A549 (cell line): Measurements from ENCODE around the gene FXYD2. TPM values are rescaled to one million over a fixed set of nuclear protein-coding genes. Genes with fewer than 3 reads are reported as not detected.

ENCODE experiments used
- ATAC-seq, 2 experiments: fragments of 200-7000 bp in 1 of 2; fragments of >200 bp in 1 of 2; cut with Nextera tagmentation in 1 of 2; cut with Tn5 transposase in 1 of 2; 3 replicates each; pipeline versions ENCODE4 v1.8.0 to v1.9.1; 2018 to 2020; ENCODE audit warnings: mild to moderate bottlenecking in 1 of 2, moderate library complexity in 1 of 2
- CTCF ChIA-PET: fragments of 300-600 bp; sonication (Branson Sonifier 250); formaldehyde crosslinking; extraction: SDS; loops from one replicate; lab custom pipeline; 2021; ENCODE audit warnings: antibody characterized with exemption, inconsistent platforms; lab: Yijun Ruan, JAX
- POLR2A ChIA-PET: fragments of 350-600 bp; formaldehyde crosslinking; extraction: SDS; loops from one replicate; lab custom pipeline; 2021; ENCODE audit warnings: antibody characterized with exemption, inconsistent platforms; lab: Yijun Ruan, JAX
- DNase-seq, 2 experiments: peaks; one replicate each; pipeline versions ENCODE4 v3.0.0 to v3.0.0-alpha.2; 2011 to 2016; ENCODE audit warnings: low read depth in 1 of 2, low spot score in 1 of 2
- FAIRE-seq: peaks from 2 replicates; lab custom pipeline; 2011; peaks lifted over from hg19 to GRCh38; lab: Jason Lieb, UNC
- H3K27ac ChIP-seq, 2 experiments: fragments of >200 bp; sonication (Bioruptor Twin); formaldehyde crosslinking; 3 replicates each; pipeline ENCODE4 v1.5.1; 2016 to 2017
- H3K4me1 ChIP-seq: fragments of >200 bp; sonication (Bioruptor Twin); formaldehyde crosslinking; 3 replicates; pipeline ENCODE4 v1.6.1; 2016
- H3K4me2 ChIP-seq: fragments of >200 bp; sonication (Bioruptor Twin); formaldehyde crosslinking; 3 replicates; pipeline ENCODE4 v1.6.1; 2016
- H3K4me3 ChIP-seq: fragments of >200 bp; sonication (Bioruptor Twin); formaldehyde crosslinking; 3 replicates; pipeline ENCODE4 v1.5.1; 2016
- H3K9me3 ChIP-seq: fragments of >200 bp; sonication (Bioruptor Twin); formaldehyde crosslinking; 3 replicates; pipeline ENCODE4 v1.6.1; 2016
- CEBPB ChIP-seq, 2 experiments: fragments of >200 bp in 1 of 2; sonication (Bioruptor Twin) in 1 of 2; formaldehyde crosslinking in 1 of 2; IDR thresholded peaks; 2 replicates each; pipeline ENCODE4 v1.6.1; 2012 to 2016
- CHD4 ChIP-seq: fragments of 200-600 bp; sonication (generic); IDR thresholded peaks from 2 replicates; pipeline ENCODE4 v1.6.1; 2016; ENCODE audit warnings: antibody characterized with exemption, mild to moderate bottlenecking, borderline replicate concordance
- EHMT2 ChIP-seq: fragments of 200-600 bp; sonication (generic); IDR thresholded peaks from 2 replicates; pipeline ENCODE4 v1.6.1; 2016; ENCODE audit warnings: antibody characterized with exemption, low read depth, mild to moderate bottlenecking, moderate library complexity
- FOSB ChIP-seq: fragments of 250-450 bp; sonication (Bioruptor Pico); IDR thresholded peaks from 2 replicates; pipeline ENCODE4 v1.5.0; 2020; ENCODE audit warnings: mild to moderate bottlenecking, moderate library complexity
- HDAC2 ChIP-seq: fragments of 200-600 bp; sonication (generic); IDR thresholded peaks from 2 replicates; pipeline ENCODE4 v1.6.1; 2016
- JUN ChIP-seq, 2 experiments: fragments of >200 bp; sonication (Bioruptor Twin); formaldehyde crosslinking; IDR thresholded peaks; 2 replicates in 1 of 2; 3 replicates in 1 of 2; pipeline ENCODE4 v1.6.1; 2016 to 2017
- MAZ ChIP-seq: fragments of 150-350 bp; IDR thresholded peaks from 2 replicates; pipeline ENCODE4 v1.6.1; 2014; ENCODE audit warnings: antibody characterized with exemption, low read depth, low read length, borderline replicate concordance
- MYC ChIP-seq: IDR thresholded peaks from 2 replicates; pipeline ENCODE4 v1.6.1; 2012; ENCODE audit warnings: mild to moderate bottlenecking, inconsistent platforms, low read length, improper control_type of control experiment, borderline replicate concordance
- NFE2L2 ChIP-seq: fragments of 150-350 bp; conservative IDR thresholded peaks from 2 replicates; pipeline ENCODE4 v1.6.1; 2014; ENCODE audit warnings: low read length
- NR3C1 ChIP-seq: fragments of >200 bp; sonication (Bioruptor Twin); formaldehyde crosslinking; IDR thresholded peaks from 3 replicates; pipeline ENCODE4 v1.6.1; 2017
- RFX5 ChIP-seq: fragments of 450-650 bp; IDR thresholded peaks from 2 replicates; pipeline ENCODE4 v1.7.1; 2014; ENCODE audit warnings: antibody characterized with exemption, mild to moderate bottlenecking, moderate library complexity
- RNF2 ChIP-seq: fragments of 200-600 bp; sonication (generic); IDR thresholded peaks from 2 replicates; pipeline ENCODE4 v1.6.1; 2016; ENCODE audit warnings: low read depth, mild to moderate bottlenecking, antibody characterized with exemption, moderate library complexity, borderline replicate concordance
- SMC3 ChIP-seq: fragments of >200 bp; sonication (Bioruptor Twin); formaldehyde crosslinking; IDR thresholded peaks from 3 replicates; pipeline ENCODE4 v1.6.1; 2018; ENCODE audit warnings: inconsistent platforms
- ZNF302 ChIP-seq: fragments of 250-450 bp; sonication (Bioruptor Pico); IDR thresholded peaks from 2 replicates; pipeline ENCODE4 v1.9.0; 2021; ENCODE audit warnings: inconsistent platforms, mild to moderate bottlenecking, moderate library complexity
- ZSCAN20 ChIP-seq: fragments of 250-450 bp; sonication (Bioruptor Pico); IDR thresholded peaks from 2 replicates; pipeline ENCODE4 v1.8.0; 2022; ENCODE audit warnings: mild to moderate bottlenecking, moderate library complexity
- WGBS: methylation state at CpG from one replicate; pipeline ENCODE4 v1.1.6; 2017; ENCODE audit errors: missing lambda C conversion rate; 5-methylcytosine and 5-hydroxymethylcytosine counted together
- polyA plus RNA-seq, 4 experiments: library from polyadenylated mRNA; depleted of rRNA in 3 of 4; stranded (reverse); fragments of >200 nt; fragmentation: RNase III in 1 of 4; extraction: RNeasy Plus Mini Kit Qiagen cat#74134 plus additional on column Dnase treatment in 1 of 4; gene quantifications; 2 replicates in 3 of 4; 3 replicates in 1 of 4; pipeline ENCODE4 v1.2.3, GENCODE V29; 2011 to 2017
- TF ChIP-seq, protein P1 (sequence below): fragments of 250-450 bp; sonication (Bioruptor Pico); IDR thresholded peaks from 2 replicates; pipeline ENCODE4 v1.5.0; 2021; ENCODE audit warnings: mild to moderate bottlenecking, moderate library complexity, borderline replicate concordance
- TF ChIP-seq, protein P2 (sequence below): fragments of 450-650 bp; IDR thresholded peaks from 2 replicates; pipeline ENCODE4 v1.6.1; 2014; ENCODE audit warnings: antibody characterized with exemption
- TF ChIP-seq, protein P3 (sequence below): fragments of >200 bp; sonication (Bioruptor Twin); formaldehyde crosslinking; IDR thresholded peaks from 3 replicates; pipeline ENCODE4 v1.6.1; 2016

The FXYD2 gene
- polyA plus RNA-seq, 2 of the 4 experiments (the other 2 are of a cell fraction) = 25.9 to 55.6 TPM

DNA sequence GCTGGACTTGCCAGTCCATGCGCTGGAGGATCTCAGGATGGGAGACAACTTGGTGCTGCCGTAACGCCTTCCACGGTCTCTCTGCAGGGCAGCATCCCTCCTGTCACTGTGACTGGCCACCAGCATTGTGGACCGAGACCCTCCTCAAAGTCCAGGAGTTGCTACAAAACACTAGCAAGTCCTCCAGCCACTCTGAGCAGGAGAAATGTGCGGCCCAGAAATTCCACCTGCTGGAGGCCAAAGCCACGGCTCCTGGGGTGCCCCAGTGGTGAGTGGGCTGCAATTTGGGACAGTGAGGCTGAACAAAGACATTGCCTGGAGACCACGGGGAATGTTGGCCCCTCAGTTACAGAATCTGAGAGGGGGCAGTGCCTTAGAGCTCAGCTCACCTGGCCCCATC lies 20.6 kb downstream of the FXYD2 start (continued):
- TF ChIP-seq, protein P1, sequence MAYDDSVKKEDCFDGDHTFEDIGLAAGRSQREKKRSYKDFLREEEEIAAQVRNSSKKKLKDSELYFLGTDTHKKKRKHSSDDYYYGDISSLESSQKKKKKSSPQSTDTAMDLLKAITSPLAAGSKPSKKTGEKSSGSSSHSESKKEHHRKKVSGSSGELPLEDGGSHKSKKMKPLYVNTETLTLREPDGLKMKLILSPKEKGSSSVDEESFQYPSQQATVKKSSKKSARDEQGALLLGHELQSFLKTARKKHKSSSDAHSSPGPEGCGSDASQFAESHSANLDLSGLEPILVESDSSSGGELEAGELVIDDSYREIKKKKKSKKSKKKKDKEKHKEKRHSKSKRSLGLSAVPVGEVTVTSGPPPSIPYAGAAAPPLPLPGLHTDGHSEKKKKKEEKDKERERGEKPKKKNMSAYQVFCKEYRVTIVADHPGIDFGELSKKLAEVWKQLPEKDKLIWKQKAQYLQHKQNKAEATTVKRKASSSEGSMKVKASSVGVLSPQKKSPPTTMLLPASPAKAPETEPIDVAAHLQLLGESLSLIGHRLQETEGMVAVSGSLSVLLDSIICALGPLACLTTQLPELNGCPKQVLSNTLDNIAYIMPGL = no peak
- no peak for TF ChIP-seq ZSCAN20 (CRISPR knock-in tag)
- TF ChIP-seq RNF2 = no peak
- TF ChIP-seq NFE2L2 = no peak
- TF ChIP-seq, all 56 proteins: peak for 0

DNA sequence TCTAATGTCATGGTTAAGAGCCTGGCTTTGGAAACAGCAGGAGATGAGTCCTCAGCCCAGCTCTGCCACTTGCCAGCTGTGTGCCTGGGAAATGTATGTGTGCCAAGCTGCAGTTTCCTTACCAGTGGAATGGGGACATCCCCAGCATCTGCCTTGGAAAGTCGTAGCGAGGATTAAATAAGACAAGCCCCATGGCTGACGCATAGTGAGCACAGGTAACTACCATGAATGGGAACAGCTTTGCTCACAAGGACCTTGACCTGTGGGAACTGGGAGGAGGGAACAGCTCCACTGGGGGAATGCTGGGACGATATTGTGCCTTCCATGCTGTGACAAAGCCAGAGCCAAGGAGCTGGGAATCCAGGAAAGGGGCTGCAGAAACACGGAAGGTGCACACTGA lies 24.9 kb downstream of the FXYD2 start:
- Histone ChIP-seq H3K4me3 (no peak overlapping the region), H3K9me3 (no peaks in the 10 kb centered on the region), H3K4me1 (no peaks in the 10 kb centered on the region), H3K4me2 (no peak overlapping the region), H3K27ac (no peak overlapping the region)
- no peak for TF ChIP-seq JUN (IDR thresholded peaks at IDR 0.05)
- POLR2A ChIA-PET = no interaction called here
- 71% methylated on average over 5 of the region's 5 CpGs for WGBS
- DNase-seq = no peak
- ATAC-seq = no peak
- CTCF ChIA-PET = interaction anchor here (0.7 to 12.8 kb wide), 6 partner anchors 9 to 374 kb away, joined by 3 to 158 read pairs (median 14); no protein-coding TSS in a partner anchor
- FAIRE-seq = no peak

DNA sequence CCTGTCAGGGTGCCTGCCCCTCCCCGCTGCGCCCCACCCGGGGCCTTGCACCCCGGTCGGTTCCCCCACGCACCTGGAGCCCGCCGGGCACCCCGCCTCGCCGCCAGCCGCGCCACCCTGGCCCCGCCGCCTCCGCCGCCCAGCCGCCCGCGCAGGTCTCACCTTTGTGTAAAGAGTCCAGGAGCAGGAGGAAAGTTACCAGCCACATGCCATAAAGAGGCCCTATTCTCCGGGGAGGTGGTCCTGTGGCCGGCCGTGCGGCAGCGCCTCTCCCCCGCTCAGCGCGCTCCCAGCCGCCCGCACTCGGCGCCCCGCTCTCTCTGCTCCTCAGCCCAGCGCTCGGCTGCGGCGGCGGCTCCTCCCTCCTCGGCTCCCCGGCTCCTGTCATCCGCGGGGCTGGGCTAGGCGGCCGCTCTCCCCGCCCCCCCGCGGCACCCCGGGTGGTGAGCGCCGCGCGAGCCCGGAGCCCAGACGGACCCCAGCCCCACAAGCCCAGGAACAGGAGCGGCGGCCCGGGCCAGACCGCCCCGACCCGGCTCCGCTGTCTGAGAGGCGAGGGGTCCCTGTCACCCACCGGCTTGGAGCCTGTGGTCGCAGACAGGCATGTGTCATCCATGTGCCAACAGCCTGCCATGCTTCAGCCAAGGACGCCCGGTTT lies 27.5 kb downstream of the FXYD2 start, which contains the start of gene DSCAML1:
TSS of gene DSCAML1 (minus strand) at position 345 of the 658 bp plus-strand sequence. CDS start at position 208, 137 bp downstream.
- TF ChIP-seq HDAC2 (no peak), MAZ (no peak), RFX5 (no peak)
- TF ChIP-seq, protein P2, sequence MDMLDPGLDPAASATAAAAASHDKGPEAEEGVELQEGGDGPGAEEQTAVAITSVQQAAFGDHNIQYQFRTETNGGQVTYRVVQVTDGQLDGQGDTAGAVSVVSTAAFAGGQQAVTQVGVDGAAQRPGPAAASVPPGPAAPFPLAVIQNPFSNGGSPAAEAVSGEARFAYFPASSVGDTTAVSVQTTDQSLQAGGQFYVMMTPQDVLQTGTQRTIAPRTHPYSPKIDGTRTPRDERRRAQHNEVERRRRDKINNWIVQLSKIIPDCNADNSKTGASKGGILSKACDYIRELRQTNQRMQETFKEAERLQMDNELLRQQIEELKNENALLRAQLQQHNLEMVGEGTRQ = no peak
- no peaks in the 10 kb centered on the region for H3K9me3 ChIP-seq
- DNase-seq (peak in 1 of 2 experiments; percentile 53), ATAC-seq (peak; percentile 70 to 91; a peak in 5 of 6 replicates), FAIRE-seq (no peak)
- H3K27ac ChIP-seq = peak within 1 kb of the TSS in 1 of 2 experiments; percentile 65; a peak in 2 of 6 replicates
- peak within 1 kb of the TSS; percentile 49 for H3K4me3 ChIP-seq
- no peaks in the 10 kb centered on the region for H3K4me1 ChIP-seq
- WGBS = no CpG with 5 or more reads among the region's 66 CpGs
- peak within 1 kb of the TSS; percentile 98 for H3K4me2 ChIP-seq
- ChIA-PET CTCF (interaction anchor here (1.0 to 4.4 kb wide), 2 partner anchors 10 to 12 kb away, joined by 3 to 31 read pairs; no protein-coding TSS in a partner anchor), POLR2A (no interaction called here)

DNA sequence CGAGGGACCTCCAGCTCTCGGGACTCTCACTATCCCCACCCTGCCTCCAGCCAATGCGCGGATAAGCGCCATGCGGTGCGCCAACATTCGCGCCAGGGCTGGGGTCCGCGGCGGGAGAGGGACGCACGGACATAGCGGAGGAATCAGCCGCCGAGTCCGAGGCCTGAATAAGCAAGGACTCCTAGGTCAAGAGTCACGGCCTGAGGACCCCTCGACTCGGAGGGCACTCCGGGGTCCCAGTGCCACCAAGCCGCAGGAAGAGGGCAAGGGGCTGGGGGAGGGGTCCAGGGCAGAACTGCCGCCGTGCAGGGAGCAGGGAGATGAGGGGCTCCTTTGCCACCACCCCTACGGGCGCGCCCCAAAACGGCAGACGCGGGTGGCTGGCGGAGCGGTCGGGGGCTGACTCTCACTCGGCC lies 28.1 kb downstream of the FXYD2 start:
- Histone ChIP-seq H3K4me3 (peak overlapping the region; percentile 49), H3K9me3 (no peaks in the 10 kb centered on the region), H3K4me2 (peak overlapping the region; percentile 98), H3K4me1 (no peaks in the 10 kb centered on the region), H3K27ac (peak overlapping the region in 1 of 2 experiments; percentile 65; a peak in 2 of 6 replicates)
- peak in 1 of 2 experiments; percentile 16; a peak in 2 of 6 replicates for ATAC-seq
- TF ChIP-seq CHD4 (no peak), ZNF302 (CRISPR knock-in tag) (no peak), NR3C1 (no peak), EHMT2 (no peak), CEBPB (IDR thresholded peaks at IDR 0.05) (no peak), MYC (no peak), SMC3 (no peak), FOSB (CRISPR knock-in tag) (no peak)
- TF ChIP-seq, protein P3, sequence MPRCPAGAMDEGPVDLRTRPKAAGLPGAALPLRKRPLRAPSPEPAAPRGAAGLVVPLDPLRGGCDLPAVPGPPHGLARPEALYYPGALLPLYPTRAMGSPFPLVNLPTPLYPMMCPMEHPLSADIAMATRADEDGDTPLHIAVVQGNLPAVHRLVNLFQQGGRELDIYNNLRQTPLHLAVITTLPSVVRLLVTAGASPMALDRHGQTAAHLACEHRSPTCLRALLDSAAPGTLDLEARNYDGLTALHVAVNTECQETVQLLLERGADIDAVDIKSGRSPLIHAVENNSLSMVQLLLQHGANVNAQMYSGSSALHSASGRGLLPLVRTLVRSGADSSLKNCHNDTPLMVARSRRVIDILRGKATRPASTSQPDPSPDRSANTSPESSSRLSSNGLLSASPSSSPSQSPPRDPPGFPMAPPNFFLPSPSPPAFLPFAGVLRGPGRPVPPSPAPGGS = no peak
- no peak for FAIRE-seq
- WGBS = no CpG with 5 or more reads among the region's 35 CpGs
- no peak for DNase-seq
- ChIA-PET CTCF (no interaction called here), POLR2A (no interaction called here)
